Activated CD8-positive, alpha-beta memory T cell treated with anti-CD3 and anti-CD28 coated beads for 36 hours (primary cell): ENCODE results near the gene SEC14L2. TPM values are rescaled to one million over a fixed set of nuclear protein-coding genes. Genes with fewer than 3 reads are reported as not detected.
"Not testable (repeated sequence)": the region's sequence is repeated elsewhere in the genome, so short reads cannot be mapped to it uniquely, and the experiment has no call there.

Experiments
- CTCF ChIA-PET: fragments of 350-600 bp; sonication (Branson Sonifier 250); formaldehyde crosslinking; loops from one replicate; lab custom pipeline; 2021; ENCODE audit warnings: antibody characterized with exemption; lab: Charles Lee
- POLR2A ChIA-PET: fragments of 350-600 bp; sonication (Branson Sonifier 250); formaldehyde crosslinking; loops from one replicate; lab custom pipeline; 2021; ENCODE audit warnings: antibody characterized with exemption; lab: Charles Lee
- total RNA-seq, 2 experiments: library from RNA; stranded (reverse); gene quantifications; one replicate each; pipeline ENCODE4 v1.2.3, GENCODE V29; 2021

Gene SEC14L2
- total RNA-seq, 2 experiments from 2014 or later = 6.0 to 7.7 TPM

GRCh38 chr22:30455075-30455840, 58.4 kb downstream of the SEC14L2 start:
- CTCF ChIA-PET = interaction anchor here (1.0 kb wide), 1 partner anchor 21 kb away, joined by 5 read pairs; no protein-coding TSS in a partner anchor
- POLR2A ChIA-PET = no interaction called here

GRCh38 chr22:30457981-30458380, 61.2 kb downstream of the SEC14L2 start:
- POLR2A ChIA-PET = no interaction called here

GRCh38 chr22:30459181-30460052, 62.6 kb downstream of the SEC14L2 start:
- CTCF ChIA-PET = interaction anchor here (1.4 kb wide), 1 partner anchor 25 kb away, joined by 3 read pairs; no protein-coding TSS in a partner anchor
- POLR2A ChIA-PET = no interaction called here

More at GRCh38 chr22:30457981-30458380, 61.2 kb downstream of the SEC14L2 start:
- CTCF ChIA-PET = interaction anchor here (1.2 kb wide), 1 partner anchor 28 kb away, joined by 3 read pairs; no protein-coding TSS in a partner anchor

GRCh38 chr22:30460147-30460546, 63.3 kb downstream of the SEC14L2 start:
- CTCF ChIA-PET = no interaction called here

GRCh38 chr22:30460555-30460954, 63.7 kb downstream of the SEC14L2 start:
- CTCF ChIA-PET, POLR2A ChIA-PET: not testable (repeated sequence)

More at GRCh38 chr22:30460147-30460546, 63.3 kb downstream of the SEC14L2 start:
- POLR2A ChIA-PET = no interaction called here

- ChIA-PET CTCF (no interaction called here), POLR2A (no interaction called here)
Observed at GRCh38 chr22:30469165-30469564, 72.3 kb downstream of the SEC14L2 start.

- CTCF ChIA-PET = no interaction called here
- POLR2A ChIA-PET = no interaction called here
Observed at GRCh38 chr22:30470655-30471054, 73.8 kb downstream of the SEC14L2 start.

- POLR2A ChIA-PET = no interaction called here
Observed at GRCh38 chr22:30471616-30472318, 74.9 kb downstream of the SEC14L2 start, which contains the start of gene SEC14L3. Gene SEC14L3, minus strand, starts transcription at chr22:30472017. Its CDS starts 59 bp downstream, at chr22:30471958.

GRCh38 chr22:30472994-30473720, 76.3 kb downstream of the SEC14L2 start:
- CTCF ChIA-PET = interaction anchor here (0.6 kb wide), 1 partner anchor 73 kb away, joined by 4 read pairs; no protein-coding TSS in a partner anchor
- POLR2A ChIA-PET = no interaction called here

More at GRCh38 chr22:30471616-30472318, 74.9 kb downstream of the SEC14L2 start, which contains the start of gene SEC14L3:
- CTCF ChIA-PET = no interaction called here

- CTCF ChIA-PET = interaction anchor here (0.6 to 1.5 kb wide), 2 partner anchors 12 to 72 kb away, joined by 4 to 5 read pairs; no protein-coding TSS in a partner anchor
- POLR2A ChIA-PET = no interaction called here
Observed at GRCh38 chr22:30474121-30474520, 77.3 kb downstream of the SEC14L2 start.

Other genes with a start within 250 kb of the SEC14L2 start
- 100 to 1,000 TPM; 121 to 128 TPM for gene LIF, start 150.3 kb upstream of the SEC14L2 start, total RNA-seq
- 10 to 100 TPM; 21.1 to 23.3 TPM for gene OSM, start 130.2 kb upstream of the SEC14L2 start, total RNA-seq
- 1 to 10 TPM; 1.9 to 4.2 TPM for gene CASTOR1, start 107.5 kb upstream of the SEC14L2 start, total RNA-seq
- gene TBC1D10A, start 70.1 kb upstream of the SEC14L2 start, total RNA-seq = 10 to 100 TPM; 12.8 to 13.0 TPM
- gene SF3A1, start 40.1 kb upstream of the SEC14L2 start, total RNA-seq = 100 to 1,000 TPM; 229 to 231 TPM
- 1 to 10 TPM; 2.1 to 3.3 TPM for gene CCDC157, start 40.0 kb upstream of the SEC14L2 start, total RNA-seq
- 1 to 10 TPM; 7.1 to 7.7 TPM for gene RNF215, start 9.6 kb upstream of the SEC14L2 start, total RNA-seq
- 100 to 1,000 TPM; 125 to 126 TPM for gene MTFP1, start 28.8 kb downstream of the SEC14L2 start, total RNA-seq
- not detected for gene SEC14L3, start 75.0 kb downstream of the SEC14L2 start, total RNA-seq
- gene SEC14L4, start 108.7 kb downstream of the SEC14L2 start, total RNA-seq = not detected
- not detected for gene SEC14L6, start 149.7 kb downstream of the SEC14L2 start, total RNA-seq
- not detected for gene GAL3ST1, start 177.6 kb downstream of the SEC14L2 start, total RNA-seq
- 100 to 1,000 TPM; 183 to 184 TPM for gene PES1, start 194.9 kb downstream of the SEC14L2 start, total RNA-seq
- under 1 TPM in 1 of 2 experiments, not detected in 1; 0.19 TPM for gene TCN2, start 210.2 kb downstream of the SEC14L2 start, total RNA-seq
- gene SLC35E4, start 238.8 kb downstream of the SEC14L2 start, total RNA-seq = 1 to 10 TPM; 6.7 to 6.8 TPM